Measurements from ENCODE around the gene TNIK.
A peak's percentile ranks its signal among the peaks of the same experiment; 100 is the strongest.

The TNIK gene

DNA sequence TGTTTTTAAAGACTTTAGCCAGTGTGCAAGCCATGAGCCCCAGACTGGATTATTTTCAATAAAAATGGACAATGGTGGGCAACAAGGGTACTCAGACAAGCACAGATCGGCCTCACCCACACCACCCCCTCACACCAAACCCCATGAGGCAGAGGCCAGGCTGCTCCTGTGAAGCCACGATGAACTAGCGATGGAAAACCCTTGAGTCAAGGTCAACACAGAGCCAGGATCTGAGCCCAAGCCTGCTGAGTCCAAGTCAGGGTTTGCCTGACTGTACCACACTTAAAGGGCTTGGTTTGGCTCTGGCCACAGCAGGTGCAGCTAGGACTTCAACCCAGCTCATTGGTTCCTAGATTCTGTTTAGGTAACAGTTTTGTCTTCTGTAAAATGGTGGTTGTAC lies 302.2 kb downstream of the TNIK start:
- ATAC-seq (ENCODE audit: low read depth) (no peak), DNase-seq (ENCODE audit: low spot score) (no peak)
- H3K36me3 ChIP-seq (ENCODE audit: low read depth) = no peaks in the 10 kb centered on the region; the same call in 1 of the 2 replicates
- TF ChIP-seq, protein P1, sequence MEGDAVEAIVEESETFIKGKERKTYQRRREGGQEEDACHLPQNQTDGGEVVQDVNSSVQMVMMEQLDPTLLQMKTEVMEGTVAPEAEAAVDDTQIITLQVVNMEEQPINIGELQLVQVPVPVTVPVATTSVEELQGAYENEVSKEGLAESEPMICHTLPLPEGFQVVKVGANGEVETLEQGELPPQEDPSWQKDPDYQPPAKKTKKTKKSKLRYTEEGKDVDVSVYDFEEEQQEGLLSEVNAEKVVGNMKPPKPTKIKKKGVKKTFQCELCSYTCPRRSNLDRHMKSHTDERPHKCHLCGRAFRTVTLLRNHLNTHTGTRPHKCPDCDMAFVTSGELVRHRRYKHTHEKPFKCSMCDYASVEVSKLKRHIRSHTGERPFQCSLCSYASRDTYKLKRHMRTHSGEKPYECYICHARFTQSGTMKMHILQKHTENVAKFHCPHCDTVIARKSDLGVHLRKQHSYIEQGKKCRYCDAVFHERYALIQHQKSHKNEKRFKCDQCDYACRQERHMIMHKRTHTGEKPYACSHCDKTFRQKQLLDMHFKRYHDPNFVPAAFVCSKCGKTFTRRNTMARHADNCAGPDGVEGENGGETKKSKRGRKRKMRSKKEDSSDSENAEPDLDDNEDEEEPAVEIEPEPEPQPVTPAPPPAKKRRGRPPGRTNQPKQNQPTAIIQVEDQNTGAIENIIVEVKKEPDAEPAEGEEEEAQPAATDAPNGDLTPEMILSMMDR (IDR thresholded peaks at IDR 0.05; ENCODE audit: poor library complexity, severe bottlenecking) = no peak
- H3K4me1 ChIP-seq (ENCODE audit: insufficient read depth, poor library complexity, severe bottlenecking) = peaks cover 7% of the 10 kb centered on the region
- no peaks in the 10 kb centered on the region for H3K9me3 ChIP-seq (ENCODE audit: severe bottlenecking)
- no peak overlapping the region for H3K27ac ChIP-seq (ENCODE audit: poor library complexity, severe bottlenecking)
- no peaks in the 10 kb centered on the region for H3K27me3 ChIP-seq (ENCODE audit: insufficient read depth, poor library complexity, severe bottlenecking)
- H3K4me3 ChIP-seq (ENCODE audit: severe bottlenecking) = no peak overlapping the region

DNA sequence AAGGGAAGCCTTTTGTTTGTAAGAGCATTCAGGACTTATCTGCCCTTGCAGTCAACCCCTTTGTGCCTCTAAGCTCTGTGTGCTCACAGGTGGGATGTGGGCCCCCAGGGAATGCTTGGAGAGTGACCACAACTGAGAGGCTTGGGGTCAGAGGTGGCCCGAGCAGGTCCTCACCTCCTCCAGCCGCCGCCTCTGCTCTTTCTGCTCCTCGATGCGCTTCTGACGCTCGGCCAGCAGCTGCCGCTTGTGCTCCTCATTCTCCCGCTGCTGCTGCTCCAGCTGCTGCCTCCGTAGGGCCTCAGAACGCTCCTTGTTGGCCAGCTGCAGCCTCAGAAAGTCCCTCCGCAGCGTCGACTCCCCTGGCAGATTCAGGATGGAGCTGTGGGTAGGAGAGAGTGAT lies 302.9 kb downstream of the TNIK start:
- H3K9me3 ChIP-seq (ENCODE audit: severe bottlenecking) = no peaks in the 10 kb centered on the region
- peak overlapping the region; percentile 26 for H3K27ac ChIP-seq (ENCODE audit: poor library complexity, severe bottlenecking)
- H3K4me1 ChIP-seq (ENCODE audit: insufficient read depth, poor library complexity, severe bottlenecking) = peaks cover 7% of the 10 kb centered on the region
- no peak overlapping the region for H3K4me3 ChIP-seq (ENCODE audit: severe bottlenecking)
- no peak for ATAC-seq (ENCODE audit: low read depth)
- H3K36me3 ChIP-seq (ENCODE audit: low read depth) = no peaks in the 10 kb centered on the region
- H3K27me3 ChIP-seq (ENCODE audit: insufficient read depth, poor library complexity, severe bottlenecking) = no peaks in the 10 kb centered on the region
- TF ChIP-seq, protein P1 (IDR thresholded peaks at IDR 0.05; ENCODE audit: poor library complexity, severe bottlenecking) = no peak
- no peak for DNase-seq (ENCODE audit: low spot score)

DNA sequence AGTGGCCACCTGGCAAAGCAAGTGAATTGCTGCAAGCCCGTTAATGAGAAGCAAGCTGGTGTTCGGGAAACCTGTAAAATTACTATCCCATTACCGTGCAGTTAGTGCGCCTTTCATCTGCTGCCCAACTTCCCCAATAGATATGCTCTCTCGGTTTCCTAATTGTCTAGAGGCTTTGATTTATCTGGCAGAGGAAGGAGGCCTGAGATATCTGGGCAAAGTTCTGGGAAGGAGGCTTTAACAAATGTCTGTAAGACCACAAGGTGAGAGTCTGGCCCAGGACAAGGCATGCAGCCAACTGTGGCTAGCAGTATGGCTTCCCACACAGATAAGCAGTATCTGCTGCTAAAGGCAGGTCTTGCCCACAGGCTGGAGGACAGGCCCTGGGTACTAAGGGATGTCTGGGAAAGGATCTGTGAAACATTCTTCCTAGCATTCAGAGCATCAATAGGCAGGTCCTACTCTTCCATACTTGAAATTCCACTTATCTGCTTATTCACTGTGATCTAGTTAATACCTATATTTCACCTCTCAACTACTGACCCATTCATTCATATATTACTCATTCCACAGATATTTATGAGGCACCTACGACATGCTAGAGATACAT lies 303.7 kb downstream of the TNIK start:
- Histone ChIP-seq H3K36me3 (ENCODE audit: low read depth) (no peaks in the 10 kb centered on the region), H3K27me3 (ENCODE audit: insufficient read depth, poor library complexity, severe bottlenecking) (no peaks in the 10 kb centered on the region), H3K27ac (ENCODE audit: poor library complexity, severe bottlenecking) (peak overlapping the region; percentile 26), H3K9me3 (ENCODE audit: severe bottlenecking) (no peaks in the 10 kb centered on the region), H3K4me3 (ENCODE audit: severe bottlenecking) (no peak overlapping the region), H3K4me1 (ENCODE audit: insufficient read depth, poor library complexity, severe bottlenecking) (peaks cover 7% of the 10 kb centered on the region)
- TF ChIP-seq, protein P1 (IDR thresholded peaks at IDR 0.05; ENCODE audit: poor library complexity, severe bottlenecking) = no peak
- ATAC-seq (ENCODE audit: low read depth) (peak; percentile 93), DNase-seq (ENCODE audit: low spot score) (no peak)

DNA sequence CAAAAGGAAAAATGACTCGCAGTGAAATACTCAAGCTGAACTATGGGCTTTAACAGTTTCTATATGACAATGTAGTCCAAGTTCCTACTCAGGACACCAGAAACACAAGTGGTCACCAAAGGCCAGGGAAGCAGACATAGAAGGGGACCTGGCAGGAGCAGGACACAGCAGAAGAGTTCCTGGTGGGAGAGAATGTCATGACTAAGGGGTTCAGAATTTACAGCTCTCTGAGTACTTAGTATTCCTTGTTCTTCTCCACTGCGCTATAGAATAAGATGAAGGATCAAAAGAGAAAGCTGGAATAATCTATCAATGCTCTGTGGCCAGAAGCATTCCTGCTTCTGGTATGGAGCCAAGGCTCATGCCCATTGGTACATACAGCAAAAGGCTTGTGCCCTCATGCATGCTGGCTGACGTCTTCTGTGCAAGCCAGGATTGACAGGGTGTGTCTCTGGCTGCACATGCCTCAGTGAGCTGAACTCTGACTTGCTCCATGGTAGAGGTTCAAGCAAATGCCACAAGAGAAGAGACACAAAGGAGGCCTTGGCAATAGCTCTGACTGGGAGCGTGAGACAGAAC lies 305.0 kb downstream of the TNIK start:
- Histone ChIP-seq H3K4me3 (ENCODE audit: severe bottlenecking) (no peak overlapping the region), H3K36me3 (ENCODE audit: low read depth) (no peaks in the 10 kb centered on the region), H3K9me3 (ENCODE audit: severe bottlenecking) (no peaks in the 10 kb centered on the region), H3K4me1 (ENCODE audit: insufficient read depth, poor library complexity, severe bottlenecking) (peaks cover 7% of the 10 kb centered on the region), H3K27me3 (ENCODE audit: insufficient read depth, poor library complexity, severe bottlenecking) (no peaks in the 10 kb centered on the region), H3K27ac (ENCODE audit: poor library complexity, severe bottlenecking) (no peak overlapping the region)
- DNase-seq (ENCODE audit: low spot score) (no peak), ATAC-seq (ENCODE audit: low read depth) (no peak)
- TF ChIP-seq, protein P1 (IDR thresholded peaks at IDR 0.05; ENCODE audit: poor library complexity, severe bottlenecking) = no peak

DNA sequence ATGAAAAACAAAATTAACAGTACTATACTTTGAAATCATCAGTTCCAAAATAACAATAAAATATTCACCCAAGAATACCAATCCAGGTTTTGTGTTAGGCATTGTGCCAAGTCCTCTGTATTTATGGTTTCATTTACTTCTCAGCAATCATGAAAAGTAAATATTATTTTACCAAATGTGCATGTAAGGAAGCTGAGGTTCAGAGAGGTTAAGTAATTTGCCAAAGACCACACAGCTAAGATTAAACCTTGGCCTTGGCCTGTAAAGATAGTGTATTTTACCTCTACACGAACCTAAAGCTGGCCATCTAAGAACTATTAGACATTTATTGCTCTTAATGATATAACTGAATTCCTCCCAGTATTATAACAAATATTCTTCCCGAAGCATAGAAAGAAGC lies 309.3 kb downstream of the TNIK start:
- TF ChIP-seq, protein P1 (IDR thresholded peaks at IDR 0.05; ENCODE audit: poor library complexity, severe bottlenecking) = no peak
- no peak for DNase-seq (ENCODE audit: low spot score)
- H3K4me3 ChIP-seq (ENCODE audit: severe bottlenecking) = no peak overlapping the region
- H3K4me1 ChIP-seq (ENCODE audit: insufficient read depth, poor library complexity, severe bottlenecking) = no peaks in the 10 kb centered on the region
- no peak overlapping the region for H3K27ac ChIP-seq (ENCODE audit: poor library complexity, severe bottlenecking)
- H3K9me3 ChIP-seq (ENCODE audit: severe bottlenecking) = no peaks in the 10 kb centered on the region
- no peaks in the 10 kb centered on the region for H3K36me3 ChIP-seq (ENCODE audit: low read depth)
- ATAC-seq (ENCODE audit: low read depth) = no peak
- no peaks in the 10 kb centered on the region for H3K27me3 ChIP-seq (ENCODE audit: insufficient read depth, poor library complexity, severe bottlenecking)

Data from RWPE2 (cell line).